H1 (cell line): ENCODE data around the gene EFCAB8.

Source experiments
- ATF3 ChIP-seq: IDR thresholded peaks from 2 replicates; pipeline ENCODE4 v1.6.1; 2011; ENCODE audit warnings: low read depth, mild to moderate bottlenecking, low read length; ENCODE audit not compliant: insufficient read depth
- CTCF ChIP-seq, 3 experiments: IDR thresholded peaks; 1 replicate in 2 of 3; 2 replicates in 1 of 3; pipeline versions ENCODE4 v1.5.1 to v1.6.1; 2011; ENCODE audit warnings: low read length in 3 of 3, mild to moderate bottlenecking in 3 of 3, inconsistent platforms in 2 of 3, low read depth in 1 of 3, moderate library complexity in 1 of 3; ENCODE audit not compliant: insufficient read depth in 1 of 3; ENCODE audit errors: control extremely low read depth in 1 of 3
- EZH2 ChIP-seq: fragments of 200-600 bp; sonication (generic); IDR thresholded peaks from 2 replicates; pipeline ENCODE4 v1.7.1; 2012; ENCODE audit warnings: low read depth, mild to moderate bottlenecking, moderate library complexity, low read length, inconsistent platforms; ENCODE audit not compliant: severe bottlenecking
- GABPA ChIP-seq: IDR thresholded peaks from 2 replicates; pipeline ENCODE4 v1.6.1; 2011; ENCODE audit warnings: mild to moderate bottlenecking, low read length, moderate library complexity, borderline replicate concordance; ENCODE audit not compliant: insufficient read depth
- MAFK ChIP-seq: IDR thresholded peaks from 2 replicates; pipeline ENCODE4 v1.6.1; 2012; ENCODE audit warnings: low read depth, mild to moderate bottlenecking, improper control_type of control experiment, low read length
- MAX ChIP-seq: IDR thresholded peaks from 2 replicates; pipeline ENCODE4 v1.6.1; 2012; ENCODE audit warnings: inconsistent platforms
- POLR2A ChIP-seq, 2 experiments: IDR thresholded peaks; 1 replicate in 1 of 2; 2 replicates in 1 of 2; pipeline ENCODE4 v1.6.1; 2011; ENCODE audit warnings: low read depth in 2 of 2, low read length in 2 of 2, mild to moderate bottlenecking in 2 of 2; ENCODE audit errors: control extremely low read depth in 1 of 2
- POLR2AphosphoS5 ChIP-seq: IDR thresholded peaks from 2 replicates; pipeline ENCODE4 v1.6.1; 2011; ENCODE audit warnings: low read depth, low read length
- RFX5 ChIP-seq: IDR thresholded peaks from 2 replicates; pipeline ENCODE4 v1.6.1; 2011; ENCODE audit warnings: low read depth, low read length, improper control_type of control experiment, borderline replicate concordance
- SP1 ChIP-seq: IDR thresholded peaks from 2 replicates; pipeline ENCODE4 v1.6.1; 2011; ENCODE audit warnings: low read depth, low read length
- SP2 ChIP-seq: IDR thresholded peaks from 2 replicates; pipeline ENCODE4 v1.6.1; 2012; ENCODE audit warnings: mild to moderate bottlenecking, low read length, inconsistent platforms
- USF2 ChIP-seq: IDR thresholded peaks from 2 replicates; pipeline ENCODE4 v1.6.1; 2011; ENCODE audit warnings: low read length, improper control_type of control experiment
- YY1 ChIP-seq: IDR thresholded peaks from 2 replicates; pipeline ENCODE4 v1.6.1; 2011; ENCODE audit warnings: low read depth, mild to moderate bottlenecking, low read length

GRCh38 chr20:32811886-32812285 is 46.8 kb upstream of the EFCAB8 start:
- TF ChIP-seq CTCF (IDR thresholded peaks at IDR 0.05; ENCODE audit: control extremely low read depth in 1 of 3, insufficient read depth in 1 of 3, low read depth in 1 of 3, low read length in 3 of 3) = no peak
- TF ChIP-seq SP1 = no peak
- TF ChIP-seq USF2 = no peak
- TF ChIP-seq POLR2AphosphoS5 = peak; percentile 70
- no peak for TF ChIP-seq YY1
- TF ChIP-seq ATF3 = no peak
- TF ChIP-seq GABPA = no peak
- no peak for TF ChIP-seq MAFK
- no peak for TF ChIP-seq MAX
- TF ChIP-seq POLR2A (IDR thresholded peaks at IDR 0.05; ENCODE audit: control extremely low read depth in 1 of 2, low read depth in 2 of 2, low read length in 2 of 2) = no peak
- no peak for TF ChIP-seq SP2
- TF ChIP-seq RFX5 = no peak
- TF ChIP-seq EZH2 = no peak
